ENCODE measurements around the gene ZGRF1. TPM values are rescaled to one million over a fixed set of nuclear protein-coding genes. Genes with fewer than 3 reads are reported as not detected.
"Not testable (repeated sequence)": the region's sequence is repeated elsewhere in the genome, so short reads cannot be mapped to it uniquely, and the experiment has no call there.

ZGRF1 gene
- total RNA-seq, 1 experiment from 2014 or later, result 21.4 TPM

DNA sequence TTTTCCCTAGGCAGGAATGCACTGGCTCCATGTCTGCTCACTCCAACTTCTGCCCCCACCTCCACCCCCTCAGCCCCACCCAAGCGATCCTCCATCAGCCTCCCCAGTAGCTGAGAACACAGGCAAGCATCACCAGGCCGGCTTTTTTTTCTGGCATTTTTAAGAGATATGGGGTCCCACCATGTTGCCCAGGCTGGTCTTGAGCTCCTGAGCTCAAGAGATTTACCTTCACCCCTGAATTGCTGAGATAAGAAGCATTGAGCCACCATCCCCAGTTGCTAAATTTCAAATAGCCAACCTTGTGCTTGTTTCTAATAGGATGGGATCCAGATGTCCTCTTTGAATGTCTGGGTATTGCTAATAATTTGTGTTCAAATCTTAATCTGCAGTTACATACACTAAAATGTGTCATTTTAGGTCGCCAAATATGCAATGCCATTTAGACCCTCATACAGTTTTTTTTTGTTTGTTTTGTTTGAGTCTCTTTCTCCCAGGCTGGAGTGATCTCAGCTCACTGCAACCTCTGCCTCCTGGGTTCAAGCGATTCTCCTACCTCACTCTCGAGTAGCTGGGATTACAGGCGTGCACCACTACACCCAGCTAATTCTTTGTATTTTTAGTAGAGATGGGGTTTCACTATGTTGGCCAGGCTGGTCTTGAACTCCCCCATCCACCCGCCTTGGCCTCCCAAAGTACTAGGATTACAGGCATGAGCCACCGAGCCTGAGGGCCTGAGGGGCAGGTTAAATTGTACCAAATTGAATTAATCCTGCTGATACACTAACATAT lies 9.0 kb upstream of the ZGRF1 start:
- Histone ChIP-seq H4K20me1 (ENCODE audit: insufficient read depth) (no peaks in the 10 kb centered on the region), H3K4me1 (ENCODE audit: control insufficient read depth in 1 of 2, insufficient read depth in 2 of 2, low read length in 2 of 2) (peaks cover 0 to 3% of the 10 kb centered on the region in 2 experiments; a peak in 1 of 4 replicates), H2AFZ (ENCODE audit: low read depth, low read length, poor library complexity, severe bottlenecking) (no peak overlapping the region), H3K27me3 (ENCODE audit: insufficient read depth, low read length) (no peaks in the 10 kb centered on the region), H3K27ac (ENCODE audit: low read depth, low read length) (no peak overlapping the region), H3K9me3 (ENCODE audit: control insufficient read depth in 1 of 2, insufficient read depth in 1 of 2, low read depth in 1 of 2, low read length in 2 of 2) (no peaks in the 10 kb centered on the region), H3K9ac (ENCODE audit: low read length) (no peak overlapping the region), H3K4me2 (ENCODE audit: low read length) (no peak overlapping the region), H3K36me3 (ENCODE audit: control insufficient read depth in 1 of 2, insufficient read depth in 2 of 2, low read length in 2 of 2) (peaks cover 11 to 45% of the 10 kb centered on the region in 2 experiments; a peak in 3 of 4 replicates), H3K9me2 (ENCODE audit: insufficient read depth) (no peaks in the 10 kb centered on the region), H3K79me2 (ENCODE audit: insufficient read depth, low read length) (peaks cover 29% of the 10 kb centered on the region), H3K4me3 (replicated peaks in 1 of 2; ENCODE audit: low read depth in 1 of 2, low read length in 2 of 2) (no peak overlapping the region)
- CTCF ChIA-PET, result no interaction called here
- no peak for DNase-seq (ENCODE audit: low read depth, low spot score)
- intact Hi-C loops (cut with micrococcal nuclease), result no loop called here
- POLR2A ChIA-PET, result no interaction called here
- no peak for ATAC-seq
- RAD21 ChIA-PET (ENCODE audit: low non-redundant PET in 1 of 2, low total read pairs in 2 of 2, uncharacterized antibody in 2 of 2, unreplicated experiment in 2 of 2), result no interaction called here
- TF ChIP-seq EGR1 (IDR thresholded peaks at IDR 0.05; ENCODE audit: low read depth), result no peak
- no peak for TF ChIP-seq EZH2phosphoT487 (IDR thresholded peaks at IDR 0.05; ENCODE audit: borderline replicate concordance)
- TF ChIP-seq REST (IDR thresholded peaks at IDR 0.05; ENCODE audit: low read depth), result no peak
- TF ChIP-seq ELF1 (IDR thresholded peaks at IDR 0.05; ENCODE audit: borderline replicate concordance, low read depth), result no peak
- no peak for TF ChIP-seq JUND (IDR thresholded peaks at IDR 0.05)
- TF ChIP-seq SRF (IDR thresholded peaks at IDR 0.05; ENCODE audit: low read depth), result no peak
- TF ChIP-seq CEBPB (IDR thresholded peaks at IDR 0.05; ENCODE audit: low read depth), result no peak
- no peak for TF ChIP-seq YY1 (IDR thresholded peaks at IDR 0.05; ENCODE audit: extremely low read depth, insufficient replicate concordance, low read depth, low read length)
- TF ChIP-seq RAD21 (IDR thresholded peaks at IDR 0.05; ENCODE audit: low read depth), result no peak
- no peak for TF ChIP-seq CTCF (IDR thresholded peaks at IDR 0.05 in 2 of 3, conservative IDR thresholded peaks at IDR 0.05 in 1 of 3; ENCODE audit: borderline replicate concordance in 1 of 3, insufficient read depth in 1 of 3, low read depth in 2 of 3, low read length in 2 of 3)
- BruUV-seq (replicated peaks), result no TSS peak

DNA sequence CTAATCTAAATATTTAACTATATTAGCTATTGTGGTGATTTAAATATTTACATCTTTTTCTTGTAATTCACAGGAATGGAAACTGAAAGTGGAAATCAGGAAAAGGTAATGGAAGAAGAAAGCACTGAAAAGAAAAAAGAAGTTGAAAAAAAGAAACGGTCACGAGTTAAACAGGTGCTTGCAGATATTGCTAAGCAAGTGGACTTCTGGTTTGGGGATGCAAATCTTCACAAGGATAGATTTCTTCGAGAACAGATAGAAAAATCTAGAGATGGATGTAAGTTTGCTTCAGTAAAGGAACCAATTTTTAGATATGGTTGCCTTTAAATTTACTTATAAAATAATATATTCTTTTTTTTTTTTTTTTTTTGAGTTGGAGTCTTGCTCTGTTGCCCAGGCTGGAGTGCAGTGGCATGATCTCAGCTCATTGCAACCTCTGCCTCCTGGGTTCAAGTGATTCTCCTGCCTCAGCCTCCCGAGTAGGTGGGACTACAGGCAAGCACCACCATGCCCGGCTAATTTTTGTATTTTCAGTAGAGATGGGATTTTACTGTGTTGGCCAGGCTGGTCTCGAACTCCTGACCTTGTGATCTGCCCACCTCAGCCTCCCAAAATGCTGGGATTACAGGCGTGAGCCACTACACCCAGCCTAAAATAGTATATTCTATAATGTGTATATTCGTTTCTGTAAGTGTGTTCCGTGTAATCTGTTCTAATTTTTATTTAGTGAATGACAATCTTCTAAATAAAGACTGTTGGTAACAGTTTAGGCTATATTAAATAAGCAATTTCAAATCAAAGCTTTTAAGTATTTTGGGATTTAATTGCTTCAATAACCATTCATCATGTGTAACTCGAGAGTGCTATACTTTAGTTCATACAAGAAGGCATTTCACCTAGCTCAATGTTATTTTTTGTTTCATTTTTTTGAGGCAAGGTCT lies 8.2 kb upstream of the ZGRF1 start:
- H3K9me3 ChIP-seq (ENCODE audit: control insufficient read depth in 1 of 2, insufficient read depth in 1 of 2, low read depth in 1 of 2, low read length in 2 of 2); RAD21 ChIA-PET (ENCODE audit: low non-redundant PET in 1 of 2, low total read pairs in 2 of 2, uncharacterized antibody in 2 of 2, unreplicated experiment in 2 of 2): not testable (repeated sequence)

More for the DNA sequence above, 8.2 kb upstream of the ZGRF1 start:
- H2AFZ ChIP-seq (ENCODE audit: low read depth, low read length, poor library complexity, severe bottlenecking); intact Hi-C loops (cut with micrococcal nuclease); POLR2A ChIA-PET; BruUV-seq (replicated peaks); H3K4me3 ChIP-seq (replicated peaks in 1 of 2; ENCODE audit: low read depth in 1 of 2, low read length in 2 of 2); H3K9me2 ChIP-seq (ENCODE audit: insufficient read depth); H3K9ac ChIP-seq (ENCODE audit: low read length); H4K20me1 ChIP-seq (ENCODE audit: insufficient read depth); ATAC-seq; H3K4me1 ChIP-seq (ENCODE audit: control insufficient read depth in 1 of 2, insufficient read depth in 2 of 2, low read length in 2 of 2); DNase-seq (ENCODE audit: low read depth, low spot score); CTCF ChIA-PET; H3K4me2 ChIP-seq (ENCODE audit: low read length); H3K27ac ChIP-seq (ENCODE audit: low read depth, low read length); H3K27me3 ChIP-seq (ENCODE audit: insufficient read depth, low read length): not testable (repeated sequence)
- Histone ChIP-seq H3K36me3 (ENCODE audit: control insufficient read depth in 1 of 2, insufficient read depth in 2 of 2, low read length in 2 of 2) (peaks cover 11 to 40% of the 10 kb centered on the region in 2 experiments; a peak in 3 of 4 replicates), H3K79me2 (ENCODE audit: insufficient read depth, low read length) (peaks cover 38% of the 10 kb centered on the region)

Data from HCT116 (cell line).